Medulla oblongata (tissue), 1 donor: ENCODE results near the gene MBOAT7.
"Not testable (repeated sequence)": the region's sequence is repeated elsewhere in the genome, so short reads cannot be mapped to it uniquely, and the experiment has no call there.

Source experiments
- DNase-seq: peaks from one replicate; pipeline ENCODE4 v3.0.0-alpha.2; 2015; ENCODE audit errors: extremely low spot score

Gene MBOAT7

DNA sequence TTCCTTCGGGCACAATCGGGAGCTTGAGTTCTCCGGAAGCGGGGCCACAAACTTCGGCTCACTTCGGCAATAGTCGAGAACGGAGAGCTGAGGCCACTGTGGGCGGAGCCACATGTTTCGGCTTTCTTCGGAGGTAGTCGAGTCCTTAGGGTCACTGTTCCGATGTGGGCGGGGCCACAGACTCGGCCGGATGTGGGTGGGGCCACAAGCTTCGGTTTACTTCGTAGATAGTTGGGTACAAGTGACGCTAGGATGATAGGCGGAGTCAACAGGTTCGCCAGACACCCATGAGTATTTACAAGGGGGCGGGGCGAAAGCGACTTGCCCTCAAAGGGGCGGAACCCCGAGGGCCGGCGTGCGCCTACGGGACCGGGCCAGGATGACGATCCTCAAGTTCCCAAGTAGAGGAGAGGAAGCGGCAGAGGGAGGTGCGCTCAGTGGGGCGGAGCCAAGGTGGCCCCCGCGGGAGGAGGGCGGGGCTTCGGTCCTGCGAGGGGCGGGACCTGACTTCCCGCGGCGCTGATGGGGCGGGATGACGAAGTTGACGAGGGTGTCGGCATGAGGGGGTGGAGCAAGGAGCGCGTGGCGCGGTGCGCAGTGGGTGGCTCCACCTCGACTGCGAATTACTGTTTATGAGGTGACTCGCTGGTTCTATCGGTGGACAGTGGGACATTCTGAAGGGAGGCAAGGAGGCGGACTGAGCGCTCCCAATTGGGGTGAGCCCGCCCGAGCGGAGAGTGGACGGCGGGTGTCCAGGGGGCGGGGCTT lies 539 bp upstream of the MBOAT7 start:
- peak; percentile 100 for DNase-seq

DNA sequence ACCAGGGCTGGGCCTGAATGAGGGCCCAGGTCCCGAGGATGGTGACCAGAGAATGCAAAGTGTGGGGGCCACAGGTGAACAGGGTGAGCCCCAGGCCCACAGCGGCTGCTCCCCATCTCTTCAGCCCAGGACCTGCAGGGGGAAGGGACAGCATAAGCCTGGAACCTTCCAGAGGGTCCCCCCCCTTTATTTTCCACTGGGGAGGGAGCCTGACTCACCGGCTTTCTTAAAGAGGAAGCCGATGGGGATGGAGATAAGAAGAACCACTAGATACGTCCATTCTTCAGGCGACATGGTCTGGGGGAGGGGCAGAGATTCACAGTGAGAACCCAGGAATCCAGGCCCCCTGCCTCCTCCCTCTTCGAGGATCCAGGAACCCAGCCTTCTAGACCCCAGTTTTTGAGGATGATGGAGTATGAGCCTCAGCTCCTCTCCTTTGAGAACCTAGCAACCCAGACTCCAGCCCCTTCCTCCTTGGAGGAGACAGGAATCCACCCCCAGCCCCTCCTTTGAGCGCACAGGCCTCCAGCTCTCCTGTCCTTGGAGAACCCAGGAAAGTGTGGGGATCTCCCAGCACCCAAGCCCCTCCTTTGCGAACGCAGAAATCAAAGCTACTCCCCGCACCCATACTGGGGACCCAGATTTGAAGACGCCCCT lies 1.0 kb downstream of the MBOAT7 start:
- DNase-seq: peak; percentile 48

DNA sequence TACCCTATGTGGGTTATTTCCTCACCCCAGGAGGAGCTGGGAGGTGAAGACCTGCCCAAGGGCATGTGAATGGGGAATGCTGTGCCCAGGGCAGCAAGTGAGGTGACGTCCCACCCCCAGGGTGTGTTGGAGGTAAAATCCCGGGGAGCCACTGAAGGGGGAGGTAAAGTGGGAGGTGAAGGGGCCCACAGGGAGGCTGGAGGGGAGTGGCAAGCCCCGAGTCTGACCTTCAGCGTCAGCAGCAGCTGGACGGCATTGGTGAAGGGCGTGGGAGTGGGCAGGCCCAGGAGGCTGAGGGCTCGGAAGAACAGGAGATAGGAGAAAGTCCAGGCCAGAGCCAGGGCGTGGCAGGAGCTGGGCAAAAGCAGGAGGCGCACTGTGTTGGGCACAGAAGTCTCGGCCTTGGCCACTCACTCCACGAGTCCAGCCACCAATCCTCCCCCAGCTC lies 2.4 kb downstream of the MBOAT7 start:
- no peak for DNase-seq

DNA sequence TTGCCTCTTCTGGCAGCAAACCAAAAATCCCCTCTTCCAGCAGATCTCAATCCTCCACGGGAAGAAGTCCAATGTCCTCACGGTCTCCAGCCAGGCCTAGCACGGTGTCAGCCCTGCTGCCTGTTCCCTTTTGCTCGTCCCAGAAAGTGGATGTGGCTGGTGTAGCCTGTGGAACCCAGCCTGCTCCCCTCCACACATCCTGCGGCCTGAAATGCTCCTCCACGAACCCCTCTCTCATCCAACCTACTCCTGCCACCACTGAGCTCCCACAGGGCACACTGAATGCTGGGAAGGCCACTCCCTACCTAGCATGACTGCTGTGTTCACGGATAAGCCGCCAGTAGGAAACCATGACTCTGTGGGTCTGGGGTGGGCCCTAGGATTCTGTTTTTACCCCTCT lies 3.0 kb downstream of the MBOAT7 start:
- DNase-seq: no peak

DNA sequence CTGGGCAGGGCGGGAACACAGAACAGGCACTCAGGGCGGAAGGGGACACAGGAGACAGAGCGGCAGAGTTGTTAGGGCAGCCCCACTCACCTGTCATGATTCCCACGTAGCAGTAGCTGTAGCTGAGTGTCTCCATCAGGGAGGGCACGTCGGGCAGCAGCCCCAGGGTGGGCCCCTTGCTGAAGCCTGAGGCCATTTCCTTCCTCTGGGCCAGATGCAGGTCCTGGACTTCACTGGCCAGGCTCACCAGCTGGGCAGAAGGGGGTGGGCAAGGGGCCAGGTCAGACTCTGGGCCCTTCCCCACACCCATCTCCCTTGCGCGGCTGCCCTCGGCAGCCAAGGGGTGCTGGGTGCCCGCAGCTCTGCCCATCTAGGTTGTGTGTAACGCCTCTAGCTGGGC lies 5.9 kb downstream of the MBOAT7 start:
- no peak for DNase-seq

DNA sequence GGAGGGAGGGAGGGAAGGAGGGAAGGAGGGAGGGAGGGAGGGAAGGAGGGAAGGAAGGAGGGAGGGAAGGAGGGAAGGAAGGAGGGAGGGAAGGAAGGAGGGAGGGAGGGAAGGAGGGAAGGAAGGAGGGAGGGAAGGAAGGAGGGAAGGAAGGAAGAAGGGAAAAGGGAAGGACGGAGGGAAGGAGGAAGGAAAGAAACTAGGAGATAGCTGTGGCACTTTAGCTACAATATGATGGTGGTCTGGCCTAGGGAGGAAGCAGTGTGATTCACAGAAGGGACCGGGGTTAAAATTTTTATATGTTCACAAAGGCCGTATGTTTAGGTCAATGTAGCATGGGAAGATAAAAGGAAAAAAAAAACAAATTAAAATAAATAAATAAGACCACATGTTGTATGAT lies 7.5 kb downstream of the MBOAT7 start:
- not testable (repeated sequence) for DNase-seq

DNA sequence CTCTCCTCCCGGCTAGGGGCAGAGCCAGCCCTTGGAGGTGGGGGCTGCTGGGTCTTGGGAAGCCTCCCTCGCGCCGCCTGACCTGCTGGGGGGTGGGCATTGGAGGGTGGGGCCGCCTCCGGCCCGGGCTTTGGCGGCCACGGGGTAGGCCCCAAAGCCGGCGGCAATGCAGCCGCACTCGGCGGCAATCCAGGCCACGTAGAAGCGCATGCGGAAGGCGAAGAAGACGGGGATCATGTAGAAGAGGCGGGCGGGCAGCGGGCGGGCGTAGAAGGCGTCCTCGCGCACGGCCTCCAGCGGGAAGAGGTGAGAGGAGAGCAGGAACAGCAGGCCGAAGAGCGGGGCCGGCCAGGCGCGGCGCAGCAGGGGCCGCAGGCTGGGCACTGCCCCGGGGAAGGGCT lies 8.7 kb downstream of the MBOAT7 start:
- DNase-seq: no peak

DNA sequence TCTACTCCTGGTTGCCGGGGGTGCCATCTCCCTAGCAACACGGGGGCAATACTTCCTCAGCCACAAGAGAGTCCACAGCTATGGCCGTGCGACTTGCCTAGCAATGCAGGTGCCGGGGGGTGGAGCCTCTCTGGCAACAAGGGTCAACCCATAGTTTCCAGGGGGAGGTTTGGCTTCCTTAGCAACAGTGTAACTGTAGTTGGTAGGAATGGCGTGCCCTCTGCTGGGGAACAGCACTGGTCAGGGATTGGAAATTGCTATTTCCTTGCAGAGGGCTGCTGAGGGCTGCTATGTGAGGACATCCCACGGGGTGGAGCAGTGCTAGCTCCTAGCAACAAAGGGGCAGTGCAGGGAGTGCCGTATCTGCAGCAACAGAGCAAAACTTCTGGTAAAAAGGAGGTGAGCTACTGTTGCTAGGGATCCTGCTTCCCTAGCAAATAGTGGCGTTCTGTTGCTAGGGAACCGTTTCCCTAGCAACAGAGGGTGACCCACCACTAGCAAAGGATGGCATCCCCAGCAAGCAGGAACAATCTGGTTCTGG lies 9.4 kb downstream of the MBOAT7 start:
- DNase-seq: peak; percentile 56

DNA sequence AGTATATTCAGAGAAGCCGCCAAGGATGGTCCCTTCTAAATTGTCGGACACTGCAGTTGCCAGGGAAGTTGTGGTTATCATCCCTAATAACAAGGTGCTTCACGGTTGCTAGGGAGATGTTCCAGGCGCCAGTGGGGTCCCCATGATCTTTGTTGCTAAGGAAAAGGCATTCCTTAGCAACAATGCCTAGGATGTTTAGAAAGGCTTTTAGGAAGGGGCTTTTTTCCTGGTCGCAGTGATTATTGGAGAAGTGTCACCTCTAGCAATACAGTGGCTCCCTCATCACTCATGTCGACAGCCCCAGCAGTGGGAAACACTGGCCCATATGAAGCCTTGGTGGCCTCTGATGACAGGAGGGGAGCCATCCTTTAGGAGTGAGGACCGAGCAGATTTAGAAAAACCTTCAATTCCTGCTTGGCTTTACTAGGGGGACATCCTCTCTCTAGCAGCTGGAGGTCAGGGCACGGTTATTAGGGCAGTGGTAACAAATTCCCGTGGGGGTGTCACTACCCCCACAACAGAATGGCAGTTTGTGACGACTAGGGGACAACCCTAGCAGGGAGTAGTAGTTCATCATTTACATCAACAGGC lies 10.0 kb downstream of the MBOAT7 start:
- DNase-seq: no peak

DNA sequence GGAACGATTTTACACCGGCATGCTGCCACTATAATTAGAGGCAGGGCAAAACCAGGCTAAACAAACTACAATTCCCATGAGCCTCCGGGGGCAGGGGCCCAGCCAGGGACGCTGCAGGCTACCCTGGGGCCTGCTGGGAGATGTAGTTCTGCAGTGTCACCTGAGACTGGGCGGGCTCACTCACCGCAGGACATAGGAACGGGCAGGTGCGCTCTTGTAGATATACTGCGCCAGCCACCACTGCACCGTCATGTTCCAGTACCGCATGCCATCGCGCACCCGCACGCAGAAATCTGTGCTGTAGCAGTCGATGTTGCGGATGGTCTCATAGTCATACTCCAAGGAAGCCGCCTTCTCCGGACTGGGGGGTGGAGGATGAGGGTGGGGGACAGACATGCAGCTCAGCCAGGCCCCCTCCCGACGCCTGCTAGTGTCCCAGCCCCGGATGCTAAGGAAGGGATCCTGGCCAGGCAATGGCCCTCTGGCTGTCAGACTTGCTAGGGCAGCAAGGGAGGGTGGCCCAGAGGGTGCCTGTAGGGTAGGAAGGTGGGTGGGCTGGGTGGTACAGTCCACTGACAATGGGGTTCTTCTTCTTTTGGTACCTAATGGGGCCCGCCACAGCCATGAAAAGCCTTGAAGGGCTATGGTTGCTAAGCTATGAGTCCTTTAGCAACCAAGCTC lies 10.7 kb downstream of the MBOAT7 start:
- DNase-seq: no peak

DNA sequence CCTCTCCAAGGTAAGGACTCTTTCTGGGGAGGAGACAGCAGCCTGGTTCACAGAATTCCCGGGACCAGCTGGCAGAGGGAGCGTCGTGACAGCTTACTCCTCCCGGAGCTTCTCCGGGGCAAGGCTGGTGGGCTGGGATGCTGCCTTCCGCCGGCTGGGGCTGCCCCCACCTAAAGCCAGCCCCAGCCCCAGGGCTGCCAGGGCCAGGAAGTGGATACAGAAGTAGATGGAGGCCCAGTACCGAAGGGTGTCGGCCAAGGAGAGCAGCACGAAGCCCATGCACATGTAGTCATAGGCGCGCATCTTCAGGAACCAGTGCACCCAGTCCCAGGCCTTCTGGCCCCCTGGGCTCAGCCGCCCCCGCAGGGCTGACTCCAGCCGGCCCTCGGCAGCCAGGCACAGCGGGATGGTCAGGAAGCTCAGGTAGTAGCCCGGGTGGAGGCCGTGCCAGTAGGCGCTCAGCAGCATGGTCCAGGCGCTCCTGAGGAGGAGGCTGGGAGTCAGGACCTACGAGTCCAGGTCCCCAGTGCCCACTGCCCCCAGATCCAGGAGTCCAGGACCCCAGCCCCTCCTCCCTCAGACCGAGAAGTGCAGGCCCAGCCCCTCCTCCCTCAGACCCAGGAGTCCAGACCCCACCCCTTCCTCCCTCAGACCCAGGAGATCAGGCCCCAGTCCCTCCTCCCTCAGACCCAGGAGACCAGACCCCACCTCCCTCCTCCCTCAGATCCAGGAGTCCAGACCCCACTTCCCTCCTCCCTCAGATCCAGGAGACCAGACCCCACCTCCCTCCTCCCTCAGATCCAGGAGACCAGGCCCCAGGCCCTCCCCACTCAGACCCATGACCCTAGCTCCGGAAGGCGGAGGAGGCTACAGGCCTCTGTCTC lies 15.2 kb downstream of the MBOAT7 start:
- DNase-seq: no peak

DNA sequence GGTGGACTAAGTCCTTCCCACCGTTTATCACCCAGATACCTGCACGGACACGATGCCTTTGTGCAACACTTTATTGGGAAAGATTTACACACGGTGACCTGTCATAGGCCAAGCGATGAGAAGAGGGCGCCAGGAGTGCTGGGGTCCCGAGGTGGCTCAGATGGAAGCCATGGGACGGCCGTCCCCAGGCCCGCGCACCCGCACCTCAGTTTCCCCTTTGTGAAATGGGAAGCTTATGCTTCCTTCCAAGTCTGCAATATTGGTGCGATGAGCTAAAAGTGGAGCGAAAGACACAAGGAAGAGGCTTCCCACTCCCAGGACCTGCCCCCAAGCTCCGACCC lies 16.1 kb downstream of the MBOAT7 start:
- no peak for DNase-seq

DNA sequence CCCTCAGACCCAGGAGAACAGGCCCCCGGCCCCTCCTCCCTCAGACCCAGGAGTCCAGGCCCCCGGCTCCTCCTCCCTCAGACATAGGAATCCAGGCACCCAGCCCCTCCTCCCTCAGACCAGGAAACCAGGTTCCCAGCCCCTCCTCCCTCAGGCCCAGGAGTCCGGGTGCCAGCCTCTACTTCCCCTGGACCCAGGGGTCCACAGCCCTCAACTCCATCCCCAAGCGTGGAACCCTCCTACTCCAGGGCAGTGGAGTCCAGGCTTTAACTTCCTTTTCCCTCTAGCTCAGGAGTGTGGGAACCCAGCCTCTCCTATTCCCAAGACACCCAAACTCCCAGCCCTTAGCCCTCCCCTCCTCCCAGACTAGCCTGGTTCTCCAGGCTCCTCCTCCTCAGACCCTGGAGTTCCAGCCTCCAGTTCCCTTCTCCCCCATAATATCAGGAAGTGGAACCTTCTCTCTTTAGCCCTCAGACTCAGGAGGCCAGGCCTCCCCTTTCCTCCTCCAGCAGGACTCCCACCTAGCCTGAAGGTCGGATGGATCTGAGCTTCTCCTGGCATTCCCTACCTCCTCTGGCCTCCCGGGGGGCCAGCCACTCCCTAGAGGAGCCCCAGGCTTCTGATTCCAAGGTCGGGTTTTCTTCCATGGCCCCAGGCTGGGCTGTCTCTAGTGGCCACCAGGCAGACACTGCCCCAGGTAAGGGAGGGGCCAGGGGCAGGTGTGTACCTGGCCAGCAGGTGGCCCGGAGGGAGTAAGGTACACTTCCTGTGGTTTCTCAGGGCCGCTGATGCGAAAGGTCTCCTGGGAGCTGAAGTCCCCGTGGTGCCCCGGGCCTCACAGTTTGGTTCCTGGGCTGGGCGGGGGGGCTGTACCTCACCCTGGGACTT lies 16.7 kb downstream of the MBOAT7 start, which contains the start of gene TMC4:
Gene TMC4, minus strand, starts transcription at position 690 of the 888 bp plus-strand sequence. Its CDS starts 43 bp downstream, at position 647.
- no peak for DNase-seq

DNA sequence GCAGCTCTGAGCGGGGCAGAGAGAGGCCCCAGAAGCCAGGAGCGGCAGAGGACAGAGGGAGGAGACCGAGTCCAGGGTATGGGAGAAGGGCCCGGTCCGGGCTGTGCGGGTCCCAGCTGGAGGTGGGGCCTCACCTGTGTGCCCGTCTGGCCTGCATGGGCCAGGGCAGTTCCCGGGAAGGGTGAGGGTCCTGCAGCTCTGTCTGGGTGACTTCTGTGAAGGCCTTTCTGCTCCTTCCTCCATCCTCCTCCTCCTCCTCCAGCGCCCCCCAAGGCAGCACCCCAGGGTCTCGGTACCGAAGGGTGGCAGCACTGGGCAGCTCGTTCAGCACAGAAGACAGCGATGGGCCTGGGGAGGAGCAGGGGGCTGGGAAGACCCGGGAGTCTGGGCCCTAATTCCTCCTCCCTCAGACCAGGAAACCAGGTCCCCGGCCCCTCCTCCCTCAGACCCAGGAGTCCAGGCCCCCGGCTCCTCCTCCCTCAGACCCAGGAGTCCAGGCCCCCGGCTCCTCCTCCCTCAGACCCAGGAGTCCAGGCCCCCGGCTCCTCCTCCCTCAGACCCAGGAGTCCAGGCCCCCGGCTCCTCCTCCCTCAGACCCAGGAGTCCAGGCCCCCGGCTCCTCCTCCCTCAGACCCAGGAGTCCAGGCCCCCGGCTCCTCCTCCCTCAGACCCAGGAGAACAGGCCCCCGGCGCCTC lies 17.5 kb downstream of the MBOAT7 start:
- not testable (repeated sequence) for DNase-seq

DNA sequence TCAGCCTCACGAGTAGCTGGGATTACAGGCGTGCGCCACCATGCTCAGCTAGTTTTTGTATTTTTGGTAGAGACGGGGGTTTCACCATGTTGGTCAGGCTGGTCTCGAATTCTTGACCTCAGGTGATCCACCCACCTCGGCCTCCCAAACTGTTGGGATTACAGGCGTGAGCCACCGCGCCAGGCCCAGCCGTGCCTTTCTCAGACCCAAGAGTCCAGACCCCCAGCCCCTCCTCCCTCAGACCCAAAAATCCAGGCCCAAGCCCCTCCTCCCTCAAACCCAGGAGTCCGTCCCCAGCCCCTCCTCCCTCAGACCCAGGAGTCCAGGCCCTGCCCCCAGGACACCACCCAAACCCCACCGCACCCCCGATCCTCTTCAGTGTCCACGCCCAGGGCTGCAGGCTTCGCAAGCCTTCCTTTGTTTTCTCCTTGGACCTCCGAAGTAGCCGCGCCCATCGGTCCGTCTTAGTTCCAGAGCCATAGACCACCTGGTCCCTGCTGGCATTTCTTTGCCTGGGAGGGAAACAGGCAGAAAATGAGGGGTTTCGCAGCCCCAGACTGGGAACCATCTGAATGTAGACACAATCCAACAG lies 20.1 kb downstream of the MBOAT7 start:
- no peak for DNase-seq

DNA sequence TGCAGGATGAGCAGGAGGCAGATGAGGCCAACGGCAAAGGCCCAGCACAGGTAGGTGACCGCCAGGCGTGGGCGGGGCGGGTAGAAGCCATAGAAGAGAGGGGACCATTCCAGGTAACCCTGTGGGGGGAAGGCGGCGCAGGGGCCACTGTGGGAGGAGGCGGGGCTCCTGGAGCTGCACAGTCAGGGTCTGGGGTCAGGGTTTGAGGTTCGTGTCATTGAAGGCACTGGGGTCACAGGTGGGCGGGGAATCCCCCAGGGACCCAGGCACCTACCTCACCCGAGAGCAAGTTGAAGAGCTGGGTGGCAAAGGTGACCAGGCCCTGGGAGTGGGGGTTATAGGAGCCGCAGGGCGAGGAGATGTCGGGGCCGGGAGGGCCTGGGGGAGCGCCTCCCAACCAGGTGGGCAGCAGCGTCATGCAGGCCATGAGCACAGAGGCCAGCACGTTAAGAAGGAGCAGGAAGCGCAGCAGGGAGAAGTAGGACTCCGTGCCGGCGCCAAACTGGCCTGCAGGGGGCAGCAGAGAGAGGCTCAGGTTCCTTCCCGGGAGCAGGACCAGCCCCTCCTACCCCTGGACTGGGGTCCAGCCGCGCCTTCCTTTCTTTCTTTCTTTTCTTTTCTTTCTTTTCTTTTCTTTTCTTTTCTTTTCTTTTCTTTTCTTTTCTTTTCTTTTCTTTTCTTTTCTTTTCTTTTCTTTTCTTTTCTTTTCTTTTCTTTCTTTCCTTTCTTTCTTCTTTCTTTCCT lies 21.0 kb downstream of the MBOAT7 start:
- peak; percentile 87 for DNase-seq

DNA sequence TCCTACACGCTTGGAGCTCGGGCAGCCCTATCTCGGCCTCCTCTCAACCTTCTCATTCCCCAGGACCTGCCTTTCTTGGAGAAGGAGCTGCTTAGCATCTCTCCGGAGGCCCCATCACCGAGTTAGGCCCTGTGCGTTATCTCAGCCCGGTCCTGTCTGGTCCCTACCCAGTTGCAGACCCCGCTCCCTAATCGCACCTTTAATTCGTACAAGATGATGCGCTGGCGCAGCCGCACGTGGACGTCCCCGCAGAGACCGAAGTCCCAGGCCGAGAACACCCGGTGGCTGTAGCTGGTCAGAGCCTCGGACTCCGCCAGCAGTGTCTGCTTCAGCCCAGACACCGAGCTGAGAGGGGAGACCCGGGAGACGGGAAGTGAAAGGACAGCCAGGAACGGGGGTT lies 24.2 kb downstream of the MBOAT7 start:
- DNase-seq: no peak

DNA sequence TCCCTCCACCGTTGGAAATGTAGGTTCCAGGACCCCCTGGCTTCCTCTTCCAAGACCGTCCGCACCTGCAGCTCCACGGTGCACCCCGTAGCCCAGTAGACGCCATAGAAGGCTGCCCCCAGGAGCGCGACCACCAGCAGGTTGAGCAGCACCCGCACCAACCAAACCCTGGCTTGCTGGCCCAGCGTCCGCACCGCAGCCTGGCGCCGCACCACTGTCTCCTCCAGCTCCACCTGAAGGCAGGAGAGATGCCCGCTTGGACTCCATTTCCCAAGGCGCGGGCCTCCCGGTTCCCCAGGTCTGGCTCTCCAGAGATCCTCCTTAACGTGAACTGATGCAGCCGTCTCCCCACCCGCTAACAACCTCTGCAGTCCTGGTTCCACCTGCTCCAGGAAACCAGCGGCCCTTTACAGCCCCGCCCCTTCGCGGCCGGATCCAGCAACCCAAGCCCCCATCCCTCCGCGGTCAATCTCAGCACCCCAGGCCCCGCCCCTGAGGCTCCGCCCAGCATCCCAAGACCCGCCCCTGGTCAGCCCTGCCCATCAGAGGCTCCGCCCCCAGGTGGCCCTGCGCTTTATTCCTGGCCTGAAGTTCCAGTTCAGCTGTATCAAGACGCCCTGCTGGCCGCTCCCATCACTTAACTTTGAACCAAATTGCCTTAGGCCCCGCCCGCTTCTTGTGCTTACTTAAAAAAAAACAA lies 24.9 kb downstream of the MBOAT7 start:
- no peak for DNase-seq
